HG03432 (cell line): Measurements from ENCODE around the gene CAPNS2.
"Not testable (repeated sequence)": the region's sequence is repeated elsewhere in the genome, so short reads cannot be mapped to it uniquely, and the experiment has no call there.

Experiments
- ATAC-seq: cut with Tn5 transposase; IDR thresholded peaks from one replicate; pipeline ENCODE4 v1.9.1; 2021; ENCODE audit warnings: mild to moderate bottlenecking, moderate library complexity; ENCODE audit not compliant: unreplicated experiment

Gene CAPNS2

GRCh38 chr16:55567382-55567781 is 898 bp downstream of the CAPNS2 start:
- ATAC-seq = no peak

- no peak for ATAC-seq
Observed at GRCh38 chr16:55568207-55568606, 1.7 kb downstream of the CAPNS2 start.

GRCh38 chr16:55569025-55569424 is 2.5 kb downstream of the CAPNS2 start:
- no peak for ATAC-seq

GRCh38 chr16:55570159-55570558 is 3.7 kb downstream of the CAPNS2 start:
- ATAC-seq = no peak

- no peak for ATAC-seq
Observed at GRCh38 chr16:55571191-55571897, 4.9 kb downstream of the CAPNS2 start.

GRCh38 chr16:55572439-55572838 is 6.0 kb downstream of the CAPNS2 start:
- ATAC-seq = no peak

- ATAC-seq = no peak
Observed at GRCh38 chr16:55574811-55575210, 8.3 kb downstream of the CAPNS2 start.

GRCh38 chr16:55575496-55575895 is 9.0 kb downstream of the CAPNS2 start:
- no peak for ATAC-seq

- ATAC-seq = no peak
Observed at GRCh38 chr16:55576384-55576783, 9.9 kb downstream of the CAPNS2 start.

- ATAC-seq = no peak
Observed at GRCh38 chr16:55577887-55578286, 11.4 kb downstream of the CAPNS2 start.

- ATAC-seq = no peak
Observed at GRCh38 chr16:55585631-55586030, 19.1 kb downstream of the CAPNS2 start.

- ATAC-seq = no peak
Observed at GRCh38 chr16:55588799-55589198, 22.3 kb downstream of the CAPNS2 start.

GRCh38 chr16:55592306-55592705 is 25.8 kb downstream of the CAPNS2 start:
- ATAC-seq = no peak

GRCh38 chr16:55597928-55598327 is 31.4 kb downstream of the CAPNS2 start:
- no peak for ATAC-seq

GRCh38 chr16:55605754-55606336 is 39.4 kb downstream of the CAPNS2 start:
- no peak for ATAC-seq

GRCh38 chr16:55613613-55614335 is 47.3 kb downstream of the CAPNS2 start:
- no peak for ATAC-seq

GRCh38 chr16:55615071-55615470 is 48.6 kb downstream of the CAPNS2 start:
- no peak for ATAC-seq

GRCh38 chr16:55615670-55616069 is 49.2 kb downstream of the CAPNS2 start:
- ATAC-seq = not testable (repeated sequence)
